DMS53 treated with DMSO at 0.1 percent for 48 hours (cell line): Measurements from ENCODE around the gene LARGE1.

ENCODE experiments used
- DNase-seq: peaks from one replicate; lab custom pipeline; 2025; ENCODE audit not compliant: unreplicated experiment; lab: John Stamatoyannopoulos, UW

The LARGE1 gene

GRCh38 chr22:33886696-33887095 lies 33.6 kb downstream of the LARGE1 start:
- no peak for DNase-seq

- no peak for DNase-seq
These were observed 35.4 kb downstream of the LARGE1 start for GRCh38 chr22:33884829-33885228.

- DNase-seq = no peak
These were observed 36.1 kb downstream of the LARGE1 start for GRCh38 chr22:33883961-33884808.

GRCh38 chr22:33883561-33883960 lies 36.7 kb downstream of the LARGE1 start:
- DNase-seq = no peak

GRCh38 chr22:33882991-33883390 lies 37.3 kb downstream of the LARGE1 start:
- DNase-seq = no peak

GRCh38 chr22:33880986-33881385 lies 39.3 kb downstream of the LARGE1 start:
- DNase-seq = no peak

GRCh38 chr22:33879796-33880195 lies 40.5 kb downstream of the LARGE1 start:
- no peak for DNase-seq

- DNase-seq = no peak
These were observed 45.0 kb downstream of the LARGE1 start for GRCh38 chr22:33875316-33875715.

- DNase-seq = no peak
These were observed 46.1 kb downstream of the LARGE1 start for GRCh38 chr22:33874206-33874605.

- no peak for DNase-seq
These were observed 46.6 kb downstream of the LARGE1 start for GRCh38 chr22:33873666-33874065.

- DNase-seq = no peak
These were observed 47.1 kb downstream of the LARGE1 start for GRCh38 chr22:33873186-33873585.

GRCh38 chr22:33871935-33872334 lies 48.3 kb downstream of the LARGE1 start:
- no peak for DNase-seq

- no peak for DNase-seq
These were observed 50.3 kb downstream of the LARGE1 start for GRCh38 chr22:33869946-33870345.

GRCh38 chr22:33867971-33868370 lies 52.3 kb downstream of the LARGE1 start:
- DNase-seq = no peak

GRCh38 chr22:33867118-33867866 lies 53.0 kb downstream of the LARGE1 start:
- no peak for DNase-seq

GRCh38 chr22:33866511-33866910 lies 53.8 kb downstream of the LARGE1 start:
- no peak for DNase-seq

GRCh38 chr22:33865996-33866395 lies 54.3 kb downstream of the LARGE1 start:
- no peak for DNase-seq

- no peak for DNase-seq
These were observed 55.0 kb downstream of the LARGE1 start for GRCh38 chr22:33865248-33865647.

GRCh38 chr22:33864723-33865130 lies 55.5 kb downstream of the LARGE1 start:
- DNase-seq = no peak

- no peak for DNase-seq
These were observed 58.9 kb downstream of the LARGE1 start for GRCh38 chr22:33861216-33861875.

- DNase-seq = no peak
These were observed 59.9 kb downstream of the LARGE1 start for GRCh38 chr22:33860386-33860785.

GRCh38 chr22:33859311-33859710 lies 61.0 kb downstream of the LARGE1 start:
- DNase-seq = no peak
